22Rv1 (cell line): Measurements from ENCODE around the gene UBN1.

Experiments used
- CTCF ChIP-seq: fragments of 450-650 bp; IDR thresholded peaks from 2 replicates; pipeline ENCODE4 v1.5.1; 2017; ENCODE audit warnings: mild to moderate bottlenecking
- ZFX ChIP-seq: fragments of 450-650 bp; IDR thresholded peaks from 2 replicates; pipeline ENCODE4 v1.6.1; 2017; ENCODE audit warnings: antibody characterized with exemption, borderline replicate concordance

- TF ChIP-seq CTCF (no peak), ZFX (no peak)
Observed at GRCh38 chr16:4799171-4799855, 48.0 kb upstream of the UBN1 start.
